ENCODE results near the gene NAAA. TPM values are rescaled to one million over a fixed set of nuclear protein-coding genes. Genes with fewer than 3 reads are reported as not detected.

The NAAA gene
- total and polyA plus RNA-seq, 2 donors (not counting 1 experiment from before 2014, with no cell fraction given): 51.4 to 55.2 TPM

DNA sequence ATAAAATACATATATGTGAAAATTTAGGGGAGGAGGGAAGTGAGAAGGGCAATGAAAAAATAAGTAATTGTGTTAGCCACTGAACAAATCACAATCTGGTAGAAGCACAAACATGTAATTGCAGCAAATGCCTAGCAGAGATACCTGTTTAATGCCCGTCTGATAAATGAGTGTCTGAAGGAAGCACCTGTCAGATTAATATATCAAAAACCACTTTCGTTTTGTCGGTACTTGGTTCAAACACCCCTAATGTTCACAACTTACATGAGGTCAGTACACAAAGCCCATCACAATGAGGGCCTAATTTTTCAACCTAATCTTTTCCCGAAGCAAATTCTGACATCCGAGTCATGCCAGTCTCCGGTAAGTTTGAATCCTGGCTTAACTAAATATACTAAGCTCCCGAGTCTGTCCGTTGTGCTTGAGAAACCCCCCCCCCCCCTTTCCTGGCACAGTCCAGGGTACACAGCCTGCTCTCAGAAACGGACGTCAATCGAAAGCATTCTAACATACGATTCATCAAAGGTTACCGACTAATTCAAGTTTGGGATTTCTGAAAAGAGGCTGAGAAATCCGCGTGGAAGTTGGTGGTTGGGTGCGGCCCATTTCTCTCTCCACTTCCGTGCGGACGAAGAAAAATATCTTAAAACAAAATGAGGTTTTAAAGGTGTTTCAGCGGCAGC, 49.2 kb upstream of the NAAA start:
- ATAC-seq (ENCODE audit: low read depth) (no peak), DNase-seq (peak; percentile 27)
- H3K4me1 Mint-ChIP-seq: peaks cover 37% of the 10 kb centered on the region
- POLR2A ChIA-PET: no interaction called here
- Histone ChIP-seq H3K27me3 (replicated peaks in 1 of 4; ENCODE audit: control extremely low read depth in 1 of 4, control insufficient read depth in 3 of 4, insufficient read depth in 4 of 4, low read length in 3 of 4) (no peaks in the 10 kb centered on the region), H3K4me1 (ENCODE audit: control insufficient read depth in 2 of 2, insufficient read depth in 2 of 2, low read length in 2 of 2) (peaks cover 28 to 31% of the 10 kb centered on the region in 2 donors), H3K79me2 (ENCODE audit: control insufficient read depth, insufficient read depth, low read length) (peaks cover 69% of the 10 kb centered on the region), H3K36me3 (replicated peaks in 1 of 2; ENCODE audit: control extremely low read depth in 1 of 2, control insufficient read depth in 1 of 2, extremely low read depth in 1 of 2, insufficient read depth in 2 of 2, low read length in 1 of 2) (peaks cover 0 to 3% of the 10 kb centered on the region in 2 experiments), H3K9me3 (ENCODE audit: control extremely low read depth in 1 of 3, control insufficient read depth in 2 of 3, insufficient read depth in 1 of 3, low read length in 2 of 3) (no peaks in the 10 kb centered on the region), H3K27ac (ENCODE audit: low read length in 2 of 2) (peak overlapping the region; percentile 59 to 77), H4K20me1 (ENCODE audit: control insufficient read depth, insufficient read depth, low read length, poor library complexity, severe bottlenecking) (peaks cover 42% of the 10 kb centered on the region), H3K4me2 (replicated peaks; ENCODE audit: low read depth, low read length, poor library complexity, severe bottlenecking) (peak overlapping the region; percentile 85), H2AFZ (ENCODE audit: insufficient read depth, low read depth, low read length, poor library complexity, severe bottlenecking) (peak overlapping the region; percentile 83), H3K4me3 (ENCODE audit: control extremely low read depth in 1 of 5, extremely low read depth in 1 of 5, insufficient read depth in 1 of 5, low read depth in 2 of 5, low read length in 4 of 5) (peak overlapping the region; percentile 51 to 88 (median 86)), H3K9ac (ENCODE audit: low read length) (peak overlapping the region; percentile 91)
- H3K27ac Mint-ChIP-seq: peak overlapping the region; percentile 89
- TF ChIP-seq EZH2 (IDR thresholded peaks at IDR 0.05; ENCODE audit: borderline replicate concordance, insufficient read depth, low read depth, low read length, poor library complexity, severe bottlenecking): no peak
- TF ChIP-seq, protein P1, sequence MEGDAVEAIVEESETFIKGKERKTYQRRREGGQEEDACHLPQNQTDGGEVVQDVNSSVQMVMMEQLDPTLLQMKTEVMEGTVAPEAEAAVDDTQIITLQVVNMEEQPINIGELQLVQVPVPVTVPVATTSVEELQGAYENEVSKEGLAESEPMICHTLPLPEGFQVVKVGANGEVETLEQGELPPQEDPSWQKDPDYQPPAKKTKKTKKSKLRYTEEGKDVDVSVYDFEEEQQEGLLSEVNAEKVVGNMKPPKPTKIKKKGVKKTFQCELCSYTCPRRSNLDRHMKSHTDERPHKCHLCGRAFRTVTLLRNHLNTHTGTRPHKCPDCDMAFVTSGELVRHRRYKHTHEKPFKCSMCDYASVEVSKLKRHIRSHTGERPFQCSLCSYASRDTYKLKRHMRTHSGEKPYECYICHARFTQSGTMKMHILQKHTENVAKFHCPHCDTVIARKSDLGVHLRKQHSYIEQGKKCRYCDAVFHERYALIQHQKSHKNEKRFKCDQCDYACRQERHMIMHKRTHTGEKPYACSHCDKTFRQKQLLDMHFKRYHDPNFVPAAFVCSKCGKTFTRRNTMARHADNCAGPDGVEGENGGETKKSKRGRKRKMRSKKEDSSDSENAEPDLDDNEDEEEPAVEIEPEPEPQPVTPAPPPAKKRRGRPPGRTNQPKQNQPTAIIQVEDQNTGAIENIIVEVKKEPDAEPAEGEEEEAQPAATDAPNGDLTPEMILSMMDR (IDR thresholded peaks at IDR 0.05): no peak
- H3K4me3 Mint-ChIP-seq: peak overlapping the region; percentile 95
- H3K27me3 Mint-ChIP-seq: peaks cover 9% of the 10 kb centered on the region
- 0% methylated on average over 8 of the region's 20 CpGs for WGBS (ENCODE audit: insufficient coverage)
- no peaks in the 10 kb centered on the region for H3K9me3 Mint-ChIP-seq (ENCODE audit: insufficient read depth)
- intact Hi-C loops (cut with micrococcal nuclease): loop anchor here (1.0 to 5.0 kb wide), 6 partner anchors 50 to 1872 kb away; partner anchors contain the start of genes G3BP2, MRPL1, NUP54 and SCARB2
- CTCF ChIA-PET: interaction anchor here (1.2 to 2.3 kb wide), 4 partner anchors 40 to 94 kb away, joined by 3 to 9 read pairs (median 5); no protein-coding TSS in a partner anchor

DNA sequence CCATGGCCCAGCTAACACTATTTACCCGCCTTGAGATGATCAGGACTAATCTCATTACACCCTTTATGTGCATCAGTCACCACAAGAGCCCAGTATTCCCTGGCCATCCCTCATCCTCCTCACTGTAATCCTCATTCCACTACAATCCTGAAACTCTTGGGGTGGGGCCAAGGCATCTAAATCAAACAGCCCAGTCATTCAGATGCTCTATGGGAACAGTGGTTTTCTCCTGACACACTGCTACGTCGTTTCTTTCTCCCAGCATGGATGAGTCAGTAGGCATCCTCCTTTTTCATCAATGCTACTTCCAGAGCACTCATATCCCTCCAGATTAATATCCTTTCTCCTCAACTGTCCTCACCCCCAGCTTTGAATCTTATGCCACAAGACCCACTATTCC, 44.3 kb upstream of the NAAA start:
- peaks cover 45% of the 10 kb centered on the region for H4K20me1 ChIP-seq (ENCODE audit: control insufficient read depth, insufficient read depth, low read length, poor library complexity, severe bottlenecking)
- H3K4me3 ChIP-seq (ENCODE audit: control extremely low read depth in 1 of 5, extremely low read depth in 1 of 5, insufficient read depth in 1 of 5, low read depth in 2 of 5, low read length in 4 of 5): no peak overlapping the region
- Mint-ChIP-seq H3K27ac (no peak overlapping the region), H3K9me3 (ENCODE audit: insufficient read depth) (no peaks in the 10 kb centered on the region), H3K4me3 (no peak overlapping the region), H3K27me3 (no peaks in the 10 kb centered on the region), H3K4me1 (peaks cover 28% of the 10 kb centered on the region)
- POLR2A ChIA-PET: no interaction called here
- H3K27me3 ChIP-seq (replicated peaks in 1 of 4; ENCODE audit: control extremely low read depth in 1 of 4, control insufficient read depth in 3 of 4, insufficient read depth in 4 of 4, low read length in 3 of 4): no peaks in the 10 kb centered on the region
- intact Hi-C loops (cut with micrococcal nuclease): no loop called here
- H3K27ac ChIP-seq (ENCODE audit: low read length in 2 of 2): no peak overlapping the region
- TF ChIP-seq, protein P1 (IDR thresholded peaks at IDR 0.05): no peak
- no peak for TF ChIP-seq EZH2 (IDR thresholded peaks at IDR 0.05; ENCODE audit: borderline replicate concordance, insufficient read depth, low read depth, low read length, poor library complexity, severe bottlenecking)
- ATAC-seq (ENCODE audit: low read depth): no peak
- peaks cover 23 to 24% of the 10 kb centered on the region in 2 donors for H3K4me1 ChIP-seq (ENCODE audit: control insufficient read depth in 2 of 2, insufficient read depth in 2 of 2, low read length in 2 of 2)
- peaks cover 56% of the 10 kb centered on the region for H3K79me2 ChIP-seq (ENCODE audit: control insufficient read depth, insufficient read depth, low read length)
- H3K36me3 ChIP-seq (replicated peaks in 1 of 2; ENCODE audit: control extremely low read depth in 1 of 2, control insufficient read depth in 1 of 2, extremely low read depth in 1 of 2, insufficient read depth in 2 of 2, low read length in 1 of 2): peaks cover 9 to 19% of the 10 kb centered on the region in 2 experiments
- 100% methylated on average over 3 of the region's 3 CpGs for WGBS (ENCODE audit: insufficient coverage)
- CTCF ChIA-PET: interaction anchor here (1.3 to 2.8 kb wide), 2 partner anchors 9 to 11 kb away, joined by 3 to 9 read pairs; no protein-coding TSS in a partner anchor
- DNase-seq: no peak
- no peak overlapping the region for H3K9ac ChIP-seq (ENCODE audit: low read length)
- H2AFZ ChIP-seq (ENCODE audit: insufficient read depth, low read depth, low read length, poor library complexity, severe bottlenecking): no peak overlapping the region
- no peaks in the 10 kb centered on the region for H3K9me3 ChIP-seq (ENCODE audit: control extremely low read depth in 1 of 3, control insufficient read depth in 2 of 3, insufficient read depth in 1 of 3, low read length in 2 of 3)
- no peak overlapping the region for H3K4me2 ChIP-seq (replicated peaks; ENCODE audit: low read depth, low read length, poor library complexity, severe bottlenecking)
